Ishikawa (cell line): ENCODE data around the gene TMEM253.

ENCODE experiments used
- TAF1 ChIP-seq: IDR thresholded peaks from 2 replicates; pipeline ENCODE4 v1.6.1; 2012; ENCODE audit warnings: low read depth, mild to moderate bottlenecking
- TF ChIP-seq, protein P1 (sequence below): IDR thresholded peaks from 2 replicates; pipeline ENCODE4 v1.6.1; 2012; ENCODE audit warnings: low read depth, mild to moderate bottlenecking
- TF ChIP-seq, protein P2 (sequence below): IDR thresholded peaks from 2 replicates; pipeline ENCODE4 v1.6.1; 2012

- TF ChIP-seq, protein P1, sequence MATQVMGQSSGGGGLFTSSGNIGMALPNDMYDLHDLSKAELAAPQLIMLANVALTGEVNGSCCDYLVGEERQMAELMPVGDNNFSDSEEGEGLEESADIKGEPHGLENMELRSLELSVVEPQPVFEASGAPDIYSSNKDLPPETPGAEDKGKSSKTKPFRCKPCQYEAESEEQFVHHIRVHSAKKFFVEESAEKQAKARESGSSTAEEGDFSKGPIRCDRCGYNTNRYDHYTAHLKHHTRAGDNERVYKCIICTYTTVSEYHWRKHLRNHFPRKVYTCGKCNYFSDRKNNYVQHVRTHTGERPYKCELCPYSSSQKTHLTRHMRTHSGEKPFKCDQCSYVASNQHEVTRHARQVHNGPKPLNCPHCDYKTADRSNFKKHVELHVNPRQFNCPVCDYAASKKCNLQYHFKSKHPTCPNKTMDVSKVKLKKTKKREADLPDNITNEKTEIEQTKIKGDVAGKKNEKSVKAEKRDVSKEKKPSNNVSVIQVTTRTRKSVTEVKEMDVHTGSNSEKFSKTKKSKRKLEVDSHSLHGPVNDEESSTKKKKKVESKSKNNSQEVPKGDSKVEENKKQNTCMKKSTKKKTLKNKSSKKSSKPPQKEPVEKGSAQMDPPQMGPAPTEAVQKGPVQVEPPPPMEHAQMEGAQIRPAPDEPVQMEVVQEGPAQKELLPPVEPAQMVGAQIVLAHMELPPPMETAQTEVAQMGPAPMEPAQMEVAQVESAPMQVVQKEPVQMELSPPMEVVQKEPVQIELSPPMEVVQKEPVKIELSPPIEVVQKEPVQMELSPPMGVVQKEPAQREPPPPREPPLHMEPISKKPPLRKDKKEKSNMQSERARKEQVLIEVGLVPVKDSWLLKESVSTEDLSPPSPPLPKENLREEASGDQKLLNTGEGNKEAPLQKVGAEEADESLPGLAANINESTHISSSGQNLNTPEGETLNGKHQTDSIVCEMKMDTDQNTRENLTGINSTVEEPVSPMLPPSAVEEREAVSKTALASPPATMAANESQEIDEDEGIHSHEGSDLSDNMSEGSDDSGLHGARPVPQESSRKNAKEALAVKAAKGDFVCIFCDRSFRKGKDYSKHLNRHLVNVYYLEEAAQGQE = no peak
- no peak for TF ChIP-seq TAF1
- TF ChIP-seq, protein P2, sequence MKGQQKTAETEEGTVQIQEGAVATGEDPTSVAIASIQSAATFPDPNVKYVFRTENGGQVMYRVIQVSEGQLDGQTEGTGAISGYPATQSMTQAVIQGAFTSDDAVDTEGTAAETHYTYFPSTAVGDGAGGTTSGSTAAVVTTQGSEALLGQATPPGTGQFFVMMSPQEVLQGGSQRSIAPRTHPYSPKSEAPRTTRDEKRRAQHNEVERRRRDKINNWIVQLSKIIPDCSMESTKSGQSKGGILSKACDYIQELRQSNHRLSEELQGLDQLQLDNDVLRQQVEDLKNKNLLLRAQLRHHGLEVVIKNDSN = no peak
Observed at GRCh38 chr14:21084396-21084795, 16.5 kb upstream of the TMEM253 start.
